ENCODE measurements around the gene CAND1.
"Not testable (repeated sequence)": the region's sequence is repeated elsewhere in the genome, so short reads cannot be mapped to it uniquely, and the experiment has no call there.

The CAND1 gene

DNA sequence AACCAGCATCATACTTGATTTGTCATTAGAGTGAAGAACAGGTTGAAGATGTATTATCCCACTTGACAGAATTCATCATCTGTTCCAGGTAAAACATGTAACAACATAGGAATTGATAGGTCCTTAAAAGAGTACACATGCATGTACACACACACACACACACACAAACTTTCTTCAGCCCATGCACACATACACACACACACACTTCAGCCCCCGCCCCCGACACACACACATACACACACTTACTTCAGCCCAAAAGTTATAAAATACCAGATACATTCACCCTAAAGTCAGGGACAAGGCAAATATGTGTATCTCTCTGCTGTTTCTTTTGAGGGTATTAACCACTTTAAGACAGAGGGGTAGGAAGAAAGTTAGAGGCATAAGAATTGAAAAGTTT is 15.4 kb downstream of the CAND1 start:
- DNase-seq, result no peak

DNA sequence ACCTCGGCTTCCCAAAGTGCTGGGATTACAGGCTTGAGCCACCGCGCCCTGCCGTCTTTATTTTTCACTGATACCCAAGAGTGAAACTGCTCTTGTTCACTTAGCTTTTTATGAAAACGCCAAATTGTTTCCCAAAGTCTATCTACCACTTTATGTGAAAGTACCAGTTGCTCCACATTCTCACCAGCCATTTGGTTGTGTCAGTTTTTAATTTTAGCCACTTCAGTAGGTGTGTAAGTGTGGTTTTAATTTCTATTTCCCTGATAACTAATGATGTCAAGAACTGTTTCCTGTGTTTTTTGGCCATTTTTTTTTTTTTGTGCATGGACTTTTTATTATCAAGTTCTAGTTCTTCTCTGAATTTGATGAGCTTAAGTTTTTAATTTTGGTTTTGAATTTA is 17.1 kb downstream of the CAND1 start:
- no peak for DNase-seq

DNA sequence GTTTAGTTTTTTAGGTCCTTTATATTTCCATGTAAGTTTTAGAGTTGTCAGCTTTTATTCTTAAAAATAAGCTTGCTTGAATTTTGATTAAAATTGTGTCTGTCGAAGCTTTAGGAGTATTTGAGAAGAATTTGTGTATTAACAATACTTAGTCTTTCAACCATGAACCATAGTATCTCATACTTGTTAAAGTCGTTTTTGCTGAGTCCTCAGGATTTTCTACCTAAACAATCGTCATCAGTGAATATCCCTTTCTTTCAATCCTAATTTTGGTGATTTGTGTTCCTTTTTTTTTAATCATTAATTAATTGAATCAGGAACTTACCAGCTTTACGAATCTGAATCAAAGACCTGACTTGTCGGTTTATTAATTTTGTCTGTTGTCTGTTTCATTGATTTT is 18.2 kb downstream of the CAND1 start:
- DNase-seq, result no peak

GRCh38 chr12:67288561-67288960 is 19.4 kb downstream of the CAND1 start:
- no peak for DNase-seq

DNA sequence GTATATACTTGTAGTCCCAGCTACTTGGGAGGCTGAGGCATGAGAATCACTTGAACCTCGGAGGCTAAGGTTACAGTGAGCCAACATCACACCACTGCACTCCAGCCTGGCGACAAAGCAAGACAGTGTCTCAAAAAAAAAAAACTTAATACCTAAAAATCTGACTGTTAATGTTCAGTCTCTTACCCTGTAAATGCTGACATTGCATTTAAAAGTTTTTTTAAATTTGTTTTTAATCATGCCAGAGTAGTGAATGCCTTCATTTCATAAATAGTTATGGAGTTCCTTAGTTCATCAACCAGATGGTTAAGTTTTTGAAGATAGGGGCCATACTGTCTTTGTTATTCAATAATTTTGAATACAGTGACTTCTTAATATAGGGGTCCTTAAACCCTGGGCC is 21.2 kb downstream of the CAND1 start:
- no peak for DNase-seq

DNA sequence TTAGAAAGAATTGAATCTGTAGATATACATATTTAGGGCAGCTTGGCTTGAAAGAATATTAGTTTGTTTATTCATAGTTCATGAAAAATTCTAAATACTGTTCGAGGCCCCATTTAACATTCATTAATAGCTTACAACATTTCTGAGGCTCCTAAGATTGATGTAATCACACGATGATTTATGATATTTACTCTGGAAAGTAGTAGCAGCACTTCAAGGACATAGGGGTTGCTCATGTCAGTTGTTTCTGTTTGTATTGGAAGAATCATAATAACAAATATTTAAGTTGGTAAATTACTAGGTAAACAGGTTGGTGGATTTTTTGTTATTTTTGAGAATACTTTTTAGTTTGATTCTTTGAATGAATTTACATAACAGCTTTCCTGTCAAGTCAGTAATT is 30.4 kb downstream of the CAND1 start:
- no peak for DNase-seq

GRCh38 chr12:67299926-67300325 is 30.8 kb downstream of the CAND1 start:
- DNase-seq, result no peak

DNA sequence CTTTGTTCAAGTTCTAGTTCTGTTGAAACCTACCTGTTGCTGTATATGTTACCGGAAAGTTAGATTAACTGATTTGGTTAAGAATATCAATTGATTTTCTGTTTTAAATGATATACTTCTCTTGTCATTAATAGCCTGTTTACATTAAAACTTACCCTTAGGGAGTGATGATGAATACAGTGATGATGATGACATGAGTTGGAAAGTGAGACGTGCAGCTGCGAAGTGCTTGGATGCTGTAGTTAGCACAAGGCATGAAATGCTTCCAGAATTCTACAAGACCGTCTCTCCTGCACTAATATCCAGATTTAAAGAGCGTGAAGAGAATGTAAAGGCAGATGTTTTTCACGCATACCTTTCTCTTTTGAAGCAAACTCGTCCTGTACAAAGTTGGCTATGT is 33.0 kb downstream of the CAND1 start:
- no peak for DNase-seq

- DNase-seq, result no peak
Measured at GRCh38 chr12:67305544-67305943, 36.4 kb downstream of the CAND1 start.

DNA sequence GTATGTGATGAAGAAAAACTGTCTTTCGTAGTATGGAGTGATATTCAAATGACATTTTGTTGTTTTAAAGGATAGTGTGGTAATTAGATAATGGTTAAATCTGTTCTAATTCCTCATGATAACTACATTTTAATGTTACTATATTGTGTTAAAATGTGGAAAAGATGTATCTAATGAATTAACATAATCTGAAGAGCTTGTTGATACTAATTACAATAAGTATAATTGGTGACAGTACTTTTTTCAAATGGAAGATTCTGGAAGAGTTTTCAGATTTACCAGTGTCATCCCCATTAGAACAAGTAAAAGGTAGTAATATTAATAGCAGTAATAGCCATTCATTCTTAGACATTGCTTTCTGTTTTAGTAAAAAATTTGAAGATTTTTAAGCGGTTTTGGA is 37.6 kb downstream of the CAND1 start:
- DNase-seq, result no peak

- DNase-seq, result no peak
Measured at GRCh38 chr12:67315661-67316060, 46.5 kb downstream of the CAND1 start.

DNA sequence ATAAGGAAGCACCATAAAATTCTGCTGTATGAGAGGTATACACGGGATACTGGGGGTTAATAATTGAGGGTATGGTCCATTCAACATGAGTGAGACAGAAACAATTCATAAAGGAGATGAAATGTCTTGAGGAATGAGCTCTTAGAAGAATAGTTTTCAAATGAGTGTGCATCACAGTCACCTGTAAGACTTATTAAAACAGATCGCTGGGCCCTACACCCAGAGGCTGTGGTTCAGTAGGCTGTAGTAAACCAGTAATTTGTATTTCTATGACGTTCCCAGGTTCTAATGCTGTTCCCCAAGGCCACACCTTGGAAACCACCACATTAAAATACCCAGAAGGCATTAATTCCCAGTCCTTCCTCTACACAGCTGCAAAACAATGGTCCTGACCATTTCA is 49.6 kb downstream of the CAND1 start:
- DNase-seq, result no peak

GRCh38 chr12:67319936-67320335 is 50.8 kb downstream of the CAND1 start:
- no peak for DNase-seq

DNA sequence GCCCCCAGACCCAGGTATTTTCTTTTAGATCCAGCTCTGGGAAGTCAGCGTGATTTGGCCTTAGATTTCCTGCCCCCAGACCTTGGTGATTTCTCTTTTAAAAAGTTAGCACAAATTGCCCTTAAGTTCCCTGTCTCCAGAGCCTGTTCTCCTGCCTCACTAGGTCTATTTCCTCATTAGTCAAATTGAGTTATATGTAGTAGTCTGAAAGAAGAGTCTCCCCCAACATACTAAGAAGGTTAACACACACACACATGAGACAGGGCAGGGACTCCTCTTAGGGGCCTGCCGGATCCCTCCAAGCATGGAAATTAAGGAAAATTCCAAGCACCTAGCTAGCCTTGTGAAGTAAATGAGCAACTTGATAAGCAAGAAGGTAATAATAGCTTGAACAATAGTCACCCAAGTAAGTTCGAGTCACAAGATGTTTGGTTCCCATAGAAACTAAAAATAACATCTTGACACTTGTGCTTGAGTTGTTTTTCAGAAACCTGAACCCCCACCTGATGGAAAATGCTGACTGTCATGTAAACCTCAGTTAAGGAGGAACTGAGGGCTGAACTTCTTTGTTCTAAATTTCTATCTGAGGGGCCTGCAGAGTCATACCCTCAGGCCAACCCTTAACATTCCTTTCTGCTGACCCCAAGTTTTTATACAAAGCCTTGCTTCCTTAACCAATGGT is 51.6 kb downstream of the CAND1 start:
- DNase-seq, result no peak

GRCh38 chr12:67322580-67322979 is 53.4 kb downstream of the CAND1 start:
- no peak for DNase-seq

GRCh38 chr12:67323007-67323406 is 53.8 kb downstream of the CAND1 start:
- no peak for DNase-seq

- no peak for DNase-seq
Measured at GRCh38 chr12:67326637-67327036, 57.5 kb downstream of the CAND1 start.

DNA sequence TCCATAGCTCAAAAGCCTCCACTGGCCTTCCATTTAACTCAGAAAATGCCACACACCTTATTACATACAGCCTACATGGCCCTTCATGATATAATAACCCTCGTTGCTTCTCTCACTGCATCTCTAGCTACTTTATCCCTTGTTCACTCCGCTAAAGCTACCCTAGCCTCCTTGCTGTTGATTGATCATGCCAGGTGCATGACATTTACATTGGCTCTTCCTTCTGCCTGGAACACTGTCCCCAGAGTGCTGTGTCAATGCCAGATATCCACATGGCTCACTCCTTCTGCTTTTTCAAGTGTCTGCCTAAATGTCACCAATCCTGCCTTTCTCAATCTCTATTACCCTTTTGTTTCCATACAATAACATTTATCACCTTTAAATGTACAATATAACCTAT is 58.3 kb downstream of the CAND1 start:
- no peak for DNase-seq

- no peak for DNase-seq
Measured at GRCh38 chr12:67331123-67331522, 62.0 kb downstream of the CAND1 start.

DNA sequence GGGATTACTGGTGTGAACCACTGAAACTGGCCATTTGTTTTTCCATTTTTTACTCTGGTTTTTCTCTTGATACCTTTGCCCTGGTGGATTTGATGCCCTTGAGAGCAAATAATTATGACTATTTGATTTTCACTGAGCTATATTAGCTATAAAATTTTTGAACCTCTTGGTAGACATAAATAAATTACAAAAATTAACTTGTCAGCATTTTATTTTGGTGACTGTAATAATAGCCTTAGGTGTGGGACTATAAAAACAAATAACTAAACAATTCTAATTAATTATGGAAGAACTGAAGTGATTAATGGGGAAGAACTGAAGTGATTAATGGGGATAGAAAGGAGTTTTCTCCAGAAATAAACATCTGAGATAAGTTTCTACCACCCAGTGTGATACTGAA is 62.7 kb downstream of the CAND1 start:
- DNase-seq, result no peak

DNA sequence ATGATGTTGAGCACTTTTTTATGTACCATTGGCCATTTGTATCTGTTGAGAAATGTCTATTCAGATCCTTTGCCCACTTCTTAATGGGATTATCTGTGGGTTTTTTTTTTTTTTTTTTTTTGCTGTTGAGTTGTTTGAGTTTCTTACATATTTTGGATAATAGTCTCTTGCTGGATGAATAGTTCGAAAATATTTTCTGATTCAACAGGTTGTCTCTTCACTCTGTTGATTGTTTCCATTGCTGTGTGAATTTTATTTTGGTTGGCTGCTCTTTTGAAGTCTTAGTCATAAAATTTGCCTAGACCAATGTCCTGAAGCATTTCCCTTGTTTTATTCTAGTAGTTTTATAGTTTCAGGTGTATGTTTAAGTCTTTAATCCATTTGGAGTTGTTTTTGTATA is 64.5 kb downstream of the CAND1 start:
- no peak for DNase-seq

GRCh38 chr12:67338426-67338825 is 69.3 kb downstream of the CAND1 start:
- DNase-seq, result no peak

GRCh38 chr12:67339530-67339929 is 70.4 kb downstream of the CAND1 start:
- DNase-seq, result no peak

GRCh38 chr12:67341086-67341485 is 71.9 kb downstream of the CAND1 start:
- DNase-seq, result not testable (repeated sequence)

GRCh38 chr12:67344979-67345710 is 76.0 kb downstream of the CAND1 start:
- DNase-seq, result no peak
